ENCODE measurements around the gene TEX55. TPM values are rescaled to one million over a fixed set of nuclear protein-coding genes. Genes with fewer than 3 reads are reported as not detected.
"Not testable (repeated sequence)": the region's sequence is repeated elsewhere in the genome, so short reads cannot be mapped to it uniquely, and the experiment has no call there.

TEX55 gene
- total RNA-seq: not detected

DNA sequence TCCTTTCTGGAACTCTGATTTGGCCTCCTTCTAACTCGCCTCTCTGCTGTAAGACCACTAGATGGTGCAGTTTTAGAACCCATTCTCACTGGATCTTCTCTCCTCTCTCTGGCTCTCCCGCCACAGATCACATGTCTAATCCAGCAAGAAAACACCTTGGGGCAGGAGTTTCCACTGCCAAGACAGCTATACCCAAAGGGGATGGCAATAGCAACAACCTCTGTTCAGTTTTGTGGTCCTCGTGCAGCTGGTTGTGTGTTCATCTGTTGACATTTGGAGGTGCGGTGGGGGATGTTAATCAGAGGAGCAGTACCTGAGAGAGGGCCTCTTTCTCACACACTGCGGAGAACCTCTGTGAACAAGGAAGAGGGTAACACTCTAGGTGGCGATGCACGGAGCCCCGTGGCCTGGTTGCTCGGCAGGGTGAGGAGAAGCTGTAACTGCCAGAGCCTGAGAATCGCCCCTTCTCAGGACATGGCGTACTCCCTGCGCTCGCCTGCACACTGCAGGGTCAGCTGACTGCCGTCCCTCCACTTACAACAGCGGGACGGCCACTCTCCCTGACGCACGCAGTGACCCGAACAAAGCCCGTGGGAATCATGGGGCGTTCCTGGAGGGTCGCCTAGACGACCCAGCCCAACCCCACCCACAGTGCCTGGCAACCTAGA is at the start of gene TEX55:
Gene TEX55, plus strand, starts transcription at position 666 of the 668 bp plus-strand sequence. CDS start 25 bp downstream, outside the sequence.
- Histone ChIP-seq H3K36me3 (no peaks in the 10 kb centered on the region), H3K4me1 (peaks cover 0 to 4% (median 0%) of the 10 kb centered on the region in 3 donors), H3K9me3 (no peaks in the 10 kb centered on the region), H3K27me3 (no peaks in the 10 kb centered on the region), H3K27ac (no peak within 1 kb of the TSS), H3K4me3 (no peak within 1 kb of the TSS)
- TF ChIP-seq, protein P1, sequence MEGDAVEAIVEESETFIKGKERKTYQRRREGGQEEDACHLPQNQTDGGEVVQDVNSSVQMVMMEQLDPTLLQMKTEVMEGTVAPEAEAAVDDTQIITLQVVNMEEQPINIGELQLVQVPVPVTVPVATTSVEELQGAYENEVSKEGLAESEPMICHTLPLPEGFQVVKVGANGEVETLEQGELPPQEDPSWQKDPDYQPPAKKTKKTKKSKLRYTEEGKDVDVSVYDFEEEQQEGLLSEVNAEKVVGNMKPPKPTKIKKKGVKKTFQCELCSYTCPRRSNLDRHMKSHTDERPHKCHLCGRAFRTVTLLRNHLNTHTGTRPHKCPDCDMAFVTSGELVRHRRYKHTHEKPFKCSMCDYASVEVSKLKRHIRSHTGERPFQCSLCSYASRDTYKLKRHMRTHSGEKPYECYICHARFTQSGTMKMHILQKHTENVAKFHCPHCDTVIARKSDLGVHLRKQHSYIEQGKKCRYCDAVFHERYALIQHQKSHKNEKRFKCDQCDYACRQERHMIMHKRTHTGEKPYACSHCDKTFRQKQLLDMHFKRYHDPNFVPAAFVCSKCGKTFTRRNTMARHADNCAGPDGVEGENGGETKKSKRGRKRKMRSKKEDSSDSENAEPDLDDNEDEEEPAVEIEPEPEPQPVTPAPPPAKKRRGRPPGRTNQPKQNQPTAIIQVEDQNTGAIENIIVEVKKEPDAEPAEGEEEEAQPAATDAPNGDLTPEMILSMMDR (IDR thresholded peaks at IDR 0.05): peak in 5 of 6 experiments; percentile 40 to 64 (median 42)
- no peak for TF ChIP-seq POLR2A (IDR thresholded peaks at IDR 0.05)
- DNase-seq: no peak
- intact Hi-C loops (cut with DNase I): loop anchor here (10.0 kb wide), 1 partner anchor 89 kb away; no protein-coding TSS in a partner anchor
- 25 to 63% methylated on average over 2 to 7 of the region's 23 CpGs for WGBS, 2 donors

DNA sequence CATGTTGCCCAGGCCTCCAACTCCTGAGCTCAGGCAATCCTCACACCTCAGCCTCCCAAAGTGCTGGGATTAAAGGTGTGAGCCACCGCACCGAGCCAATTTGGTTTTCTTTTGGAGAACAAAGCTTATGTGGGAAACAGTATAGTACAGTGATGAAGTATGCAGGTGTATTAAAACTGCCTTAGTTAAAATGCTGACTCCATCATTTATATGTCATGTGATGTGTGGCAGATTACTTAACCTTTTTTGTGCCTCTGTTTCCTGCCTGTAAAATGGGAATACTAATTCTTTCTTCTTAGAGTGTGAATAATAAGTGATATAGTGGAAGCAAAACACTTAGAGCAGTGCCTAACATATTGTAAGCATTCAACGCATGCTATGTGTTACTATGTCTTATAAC is 48.0 kb upstream of the TEX55 start:
- Histone ChIP-seq H3K27ac (no peak overlapping the region), H3K4me1 (no peaks in the 10 kb centered on the region), H3K9me3 (no peaks in the 10 kb centered on the region), H3K4me3 (no peak overlapping the region), H3K36me3 (no peaks in the 10 kb centered on the region), H3K27me3 (no peaks in the 10 kb centered on the region)
- 92 to 94% methylated on average over 1 to 3 of the region's 3 CpGs for WGBS, 2 donors
- no peak for TF ChIP-seq POLR2A (IDR thresholded peaks at IDR 0.05)
- TF ChIP-seq, protein P1 (IDR thresholded peaks at IDR 0.05): no peak
- DNase-seq: no peak
- intact Hi-C loops (cut with DNase I): loop anchor here (2.0 kb wide), 1 partner anchor 213 kb away; no protein-coding TSS in a partner anchor

DNA sequence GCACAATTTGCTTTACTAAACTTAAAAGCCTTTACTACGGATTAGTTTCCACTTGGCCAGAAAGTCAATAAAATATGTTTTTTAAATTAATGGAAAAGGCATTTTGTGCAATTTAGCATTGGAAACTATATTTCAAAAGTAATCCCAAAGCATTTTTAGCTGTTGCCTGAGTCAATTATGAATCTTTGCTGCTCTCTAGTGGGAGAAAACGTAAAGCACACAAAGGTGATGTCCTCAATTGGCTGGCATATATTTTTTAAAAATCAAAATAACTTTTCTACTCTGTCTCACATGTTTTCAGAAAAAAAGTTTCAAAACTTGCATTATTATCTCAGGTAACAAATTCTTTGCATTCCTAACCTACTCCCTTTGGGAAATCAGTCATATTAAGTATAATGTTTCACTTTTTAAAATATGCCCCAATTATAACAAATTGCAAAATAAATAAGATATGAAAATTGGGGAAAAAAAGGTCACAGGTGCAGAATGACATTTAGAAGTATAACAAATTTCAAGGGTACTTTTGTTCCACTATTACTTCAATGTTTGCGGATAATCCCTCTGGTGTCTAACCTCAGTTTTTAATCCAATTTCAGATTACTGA is 47.2 kb upstream of the TEX55 start:
- H3K27ac ChIP-seq: no peak overlapping the region
- no peaks in the 10 kb centered on the region for H3K27me3 ChIP-seq
- no peak overlapping the region for H3K4me3 ChIP-seq
- WGBS, 2 donors: 30% methylated on average over 3 of the region's 3 CpGs
- H3K36me3 ChIP-seq: no peaks in the 10 kb centered on the region
- H3K9me3 ChIP-seq: no peaks in the 10 kb centered on the region
- intact Hi-C loops (cut with DNase I): loop anchor here (2.0 kb wide), 1 partner anchor 214 kb away; no protein-coding TSS in a partner anchor
- TF ChIP-seq, protein P1 (IDR thresholded peaks at IDR 0.05): peak; percentile 32 to 77 (median 56)
- TF ChIP-seq POLR2A (IDR thresholded peaks at IDR 0.05): no peak
- no peaks in the 10 kb centered on the region for H3K4me1 ChIP-seq
- no peak for DNase-seq

DNA sequence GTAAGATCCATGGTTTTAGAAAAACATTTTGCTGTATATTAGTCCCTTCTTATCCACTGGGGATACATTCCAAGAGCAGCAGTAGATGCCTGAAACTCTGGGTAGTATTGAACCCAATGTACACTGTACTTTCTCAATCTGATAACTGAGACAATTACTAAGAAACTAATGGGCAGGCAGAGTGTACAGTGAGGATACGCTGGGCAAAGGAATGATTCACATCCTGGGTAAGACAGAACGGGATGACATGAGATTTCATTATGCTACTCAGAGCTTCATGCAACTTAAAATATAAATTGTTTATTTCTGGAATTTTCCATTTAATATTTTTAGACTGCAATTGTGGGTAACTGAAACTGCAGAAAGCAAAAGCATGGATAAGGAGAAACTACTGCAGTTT is 46.2 kb upstream of the TEX55 start:
- no peaks in the 10 kb centered on the region for H3K27me3 ChIP-seq
- intact Hi-C loops (cut with DNase I): loop anchor here (2.0 kb wide), 1 partner anchor 215 kb away; no protein-coding TSS in a partner anchor
- no peak overlapping the region for H3K27ac ChIP-seq
- no peak for DNase-seq
- H3K36me3 ChIP-seq: no peaks in the 10 kb centered on the region
- H3K4me3 ChIP-seq: no peak overlapping the region
- WGBS, 2 donors: 42 to 45% methylated on average over 2 of the region's 2 CpGs
- H3K4me1 ChIP-seq: no peaks in the 10 kb centered on the region
- TF ChIP-seq POLR2A (IDR thresholded peaks at IDR 0.05): no peak
- TF ChIP-seq, protein P1 (IDR thresholded peaks at IDR 0.05): no peak
- H3K9me3 ChIP-seq: no peaks in the 10 kb centered on the region

DNA sequence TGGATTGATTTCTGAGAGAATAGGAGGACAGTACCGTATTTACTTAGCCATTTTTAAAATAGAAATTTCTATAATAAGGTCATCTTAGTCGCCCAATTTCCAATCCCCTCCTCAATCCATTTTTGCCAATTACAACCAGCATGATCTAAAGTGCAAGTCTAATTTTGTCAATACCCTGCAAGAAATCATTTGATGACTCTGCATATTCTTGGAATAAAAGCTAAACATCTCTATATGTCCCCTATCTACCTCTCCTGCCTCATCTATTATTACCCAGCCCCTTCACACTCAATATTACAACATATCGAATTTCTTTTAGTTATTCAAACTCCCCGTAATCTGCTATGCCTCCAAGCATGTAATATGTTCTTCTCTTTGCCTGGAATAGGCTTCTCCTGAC is 41.9 kb upstream of the TEX55 start:
- Histone ChIP-seq H3K27ac (no peak overlapping the region), H3K36me3 (no peaks in the 10 kb centered on the region), H3K4me1 (no peaks in the 10 kb centered on the region), H3K27me3 (no peaks in the 10 kb centered on the region), H3K4me3 (no peak overlapping the region), H3K9me3 (no peaks in the 10 kb centered on the region)
- WGBS, 2 donors: 60 to 67% methylated on average over 4 of the region's 4 CpGs
- intact Hi-C loops (cut with DNase I): no loop called here
- no peak for DNase-seq
- TF ChIP-seq, protein P1 (IDR thresholded peaks at IDR 0.05): no peak
- TF ChIP-seq POLR2A (IDR thresholded peaks at IDR 0.05): no peak

DNA sequence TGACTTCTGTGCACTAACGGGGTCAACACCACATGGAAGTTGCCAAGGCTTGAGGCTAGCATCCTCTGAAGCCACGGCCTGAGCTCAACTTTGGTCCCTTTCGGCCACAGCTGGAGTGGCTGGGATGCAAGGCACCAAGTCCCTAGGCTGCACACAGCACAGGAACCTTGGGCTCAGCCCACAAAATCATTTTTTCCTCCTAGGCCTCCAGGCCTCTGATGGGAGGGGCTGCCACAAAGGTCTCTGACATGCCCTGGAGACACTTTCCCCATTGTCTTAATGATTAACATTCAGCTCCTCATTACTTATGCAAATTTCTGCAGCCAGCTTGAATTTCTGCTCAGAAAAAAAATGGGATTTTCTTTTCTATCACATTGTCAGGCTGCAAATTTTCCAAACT is 27.6 kb upstream of the TEX55 start:
- H3K27ac ChIP-seq; intact Hi-C loops (cut with DNase I): not testable (repeated sequence)

More for the DNA sequence above, 27.6 kb upstream of the TEX55 start:
- H3K4me1 ChIP-seq, DNase-seq, H3K27me3 ChIP-seq, H3K36me3 ChIP-seq, H3K4me3 ChIP-seq: not testable (repeated sequence)
- WGBS, 2 donors: 39% methylated on average over 2 of the region's 3 CpGs; no CpG with 5 or more reads in 1 of the 2 donors
- H3K9me3 ChIP-seq: peaks cover 0 to 27% (median 13%) of the 10 kb centered on the region in 3 donors

All from esophagus squamous epithelium (tissue), 5 donors.